Keratinocyte (primary cell): ENCODE measurements around the gene DLEC1.

Experiments used
- EZH2 ChIP-seq: IDR thresholded peaks from one replicate; pipeline ENCODE4 v1.6.1; 2012; ENCODE audit warnings: inconsistent platforms, mild to moderate bottlenecking, low read length, moderate library complexity
- TF ChIP-seq, protein P1 (sequence below), 3 experiments: IDR thresholded peaks in 1 of 3; conservative IDR thresholded peaks in 1 of 3; optimal IDR thresholded peaks in 1 of 3; 2 replicates in 2 of 3; 3 replicates in 1 of 3; pipeline versions ENCODE3 to v1.5.1; 2011; ENCODE audit warnings: low read length in 3 of 3, mild to moderate bottlenecking in 3 of 3, moderate library complexity in 2 of 3, control low read depth in 1 of 3, inconsistent platforms in 1 of 3; ENCODE audit not compliant: insufficient read depth in 2 of 3; ENCODE audit errors: extremely low read depth in 1 of 3

DNA sequence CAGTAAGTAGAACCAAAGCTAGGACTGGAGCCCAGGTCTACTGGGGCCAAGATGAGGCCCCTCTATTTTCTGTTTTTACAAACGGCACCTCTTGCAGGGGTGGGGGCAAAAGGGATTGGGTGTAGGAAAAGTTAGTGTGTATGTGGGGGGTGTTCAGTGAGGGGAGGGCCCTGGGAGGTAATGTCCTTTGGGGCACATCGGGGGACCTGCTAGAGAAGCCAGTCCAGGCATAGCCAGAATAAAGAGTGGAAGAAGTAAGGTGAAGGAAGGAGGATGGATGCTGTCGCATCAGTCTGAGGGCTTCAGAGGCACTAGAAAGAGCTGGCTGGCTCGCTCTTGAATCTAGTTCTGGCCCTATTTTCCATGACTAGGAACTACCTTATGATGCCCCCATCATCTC is 12.2 kb upstream of the DLEC1 start:
- TF ChIP-seq, protein P1, sequence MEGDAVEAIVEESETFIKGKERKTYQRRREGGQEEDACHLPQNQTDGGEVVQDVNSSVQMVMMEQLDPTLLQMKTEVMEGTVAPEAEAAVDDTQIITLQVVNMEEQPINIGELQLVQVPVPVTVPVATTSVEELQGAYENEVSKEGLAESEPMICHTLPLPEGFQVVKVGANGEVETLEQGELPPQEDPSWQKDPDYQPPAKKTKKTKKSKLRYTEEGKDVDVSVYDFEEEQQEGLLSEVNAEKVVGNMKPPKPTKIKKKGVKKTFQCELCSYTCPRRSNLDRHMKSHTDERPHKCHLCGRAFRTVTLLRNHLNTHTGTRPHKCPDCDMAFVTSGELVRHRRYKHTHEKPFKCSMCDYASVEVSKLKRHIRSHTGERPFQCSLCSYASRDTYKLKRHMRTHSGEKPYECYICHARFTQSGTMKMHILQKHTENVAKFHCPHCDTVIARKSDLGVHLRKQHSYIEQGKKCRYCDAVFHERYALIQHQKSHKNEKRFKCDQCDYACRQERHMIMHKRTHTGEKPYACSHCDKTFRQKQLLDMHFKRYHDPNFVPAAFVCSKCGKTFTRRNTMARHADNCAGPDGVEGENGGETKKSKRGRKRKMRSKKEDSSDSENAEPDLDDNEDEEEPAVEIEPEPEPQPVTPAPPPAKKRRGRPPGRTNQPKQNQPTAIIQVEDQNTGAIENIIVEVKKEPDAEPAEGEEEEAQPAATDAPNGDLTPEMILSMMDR (optimal IDR thresholded peaks at IDR 0.05 in 1 of 3, IDR thresholded peaks at IDR 0.05 in 1 of 3, conservative IDR thresholded peaks at IDR 0.05 in 1 of 3; ENCODE audit: extremely low read depth in 1 of 3, insufficient read depth in 2 of 3, low read length in 3 of 3) = no peak
- no peak for TF ChIP-seq EZH2
